Amniotic stem cell (primary cell): ENCODE results near the gene OSBPL2.

Source experiments
- DNase-seq: peaks from one replicate; lab custom pipeline; 2025; lab: John Stamatoyannopoulos, UW

Gene OSBPL2

GRCh38 chr20:62206388-62206775, 31.9 kb upstream of the OSBPL2 start:
- DNase-seq, result no peak

- DNase-seq, result no peak
Measured at GRCh38 chr20:62208061-62208794, 30.1 kb upstream of the OSBPL2 start.

- no peak for DNase-seq
Measured at GRCh38 chr20:62208795-62209755, 29.2 kb upstream of the OSBPL2 start.

GRCh38 chr20:62209850-62210495, 28.3 kb upstream of the OSBPL2 start:
- no peak for DNase-seq

- DNase-seq, result no peak
Measured at GRCh38 chr20:62210496-62210855, 27.8 kb upstream of the OSBPL2 start.

GRCh38 chr20:62211216-62211615, 27.1 kb upstream of the OSBPL2 start:
- DNase-seq, result no peak

GRCh38 chr20:62211769-62212288, 26.5 kb upstream of the OSBPL2 start:
- DNase-seq, result no peak

GRCh38 chr20:62212299-62212698, 26.0 kb upstream of the OSBPL2 start:
- no peak for DNase-seq

GRCh38 chr20:62214067-62214466, 24.3 kb upstream of the OSBPL2 start:
- no peak for DNase-seq

GRCh38 chr20:62215020-62215990, 23.0 kb upstream of the OSBPL2 start:
- DNase-seq, result no peak

- no peak for DNase-seq
Measured at GRCh38 chr20:62215991-62216635, 22.2 kb upstream of the OSBPL2 start.

GRCh38 chr20:62216636-62217566, 21.4 kb upstream of the OSBPL2 start:
- DNase-seq, result no peak

GRCh38 chr20:62217913-62218773, 20.2 kb upstream of the OSBPL2 start:
- no peak for DNase-seq

GRCh38 chr20:62219101-62219991, 19.0 kb upstream of the OSBPL2 start:
- DNase-seq, result no peak

- DNase-seq, result no peak
Measured at GRCh38 chr20:62219992-62220665, 18.2 kb upstream of the OSBPL2 start, which contains the start of gene HRH3. Gene HRH3 (minus strand): TSS chr20:62220278. CDS start chr20:62219970, 308 bp downstream.

GRCh38 chr20:62220666-62221568, 17.4 kb upstream of the OSBPL2 start:
- no peak for DNase-seq
